Keratinocyte (primary cell): Measurements from ENCODE around the gene PLXNB2. TPM values are rescaled to one million over a fixed set of nuclear protein-coding genes. Genes with fewer than 3 reads are reported as not detected.

Experiments
- DNase-seq: peaks from one replicate; pipeline ENCODE4 v3.0.0-alpha.2; 2011; ENCODE audit warnings: low read depth, missing footprints, low spot score
- FAIRE-seq: peaks from 2 replicates; lab custom pipeline; 2011; peaks lifted over from hg19 to GRCh38; lab: Jason Lieb, UNC
- H2AFZ ChIP-seq: 2 replicates; pipeline ENCODE4 v1.6.0; 2012; ENCODE audit warnings: low read length, control low read depth, inconsistent platforms; ENCODE audit not compliant: control insufficient read depth
- H3K27ac ChIP-seq: 2 replicates; pipeline ENCODE4 v1.5.1; 2011; ENCODE audit warnings: low read length; ENCODE audit not compliant: control insufficient read depth, insufficient read depth
- H3K27me3 ChIP-seq: 3 replicates; pipeline ENCODE4 v1.6.0; 2011; ENCODE audit warnings: low read length; ENCODE audit not compliant: control insufficient read depth, insufficient read depth; ENCODE audit errors: extremely low read depth
- H3K36me3 ChIP-seq, 2 experiments: 2 replicates in 1 of 2; 3 replicates in 1 of 2; pipeline ENCODE4 v1.5.1; 2011; ENCODE audit warnings: low read length in 2 of 2, mild to moderate bottlenecking in 1 of 2; ENCODE audit not compliant: control insufficient read depth in 2 of 2, insufficient read depth in 2 of 2; ENCODE audit errors: extremely low read depth in 1 of 2
- H3K4me1 ChIP-seq: 3 replicates; pipeline ENCODE4 v1.5.1; 2011; ENCODE audit warnings: low read length; ENCODE audit not compliant: control insufficient read depth, insufficient read depth; ENCODE audit errors: extremely low read depth
- H3K4me2 ChIP-seq: 3 replicates; pipeline ENCODE4 v1.6.0; 2011; ENCODE audit warnings: low read depth, low read length; ENCODE audit not compliant: control insufficient read depth, insufficient read depth; ENCODE audit errors: extremely low read depth
- H3K4me3 ChIP-seq, 3 experiments: fragments of 200-600 bp in 1 of 3; sonication (generic) in 1 of 3; 2 replicates in 2 of 3; 3 replicates in 1 of 3; pipeline ENCODE4 v1.5.1; 2011 to 2016; ENCODE audit warnings: low read length in 3 of 3, mild to moderate bottlenecking in 3 of 3, control low read depth in 2 of 3, inconsistent platforms in 1 of 3, low read depth in 1 of 3, mixed read lengths in 1 of 3, mixed run types in 1 of 3, moderate library complexity in 1 of 3; ENCODE audit not compliant: control insufficient read depth in 2 of 3, insufficient read depth in 2 of 3; ENCODE audit errors: extremely low read depth in 1 of 3
- H3K79me2 ChIP-seq: 2 replicates; pipeline ENCODE4 v1.6.0; 2012; ENCODE audit warnings: low read length; ENCODE audit not compliant: control insufficient read depth, insufficient read depth
- H3K9ac ChIP-seq: 3 replicates; pipeline ENCODE4 v1.6.0; 2011; ENCODE audit warnings: low read length; ENCODE audit not compliant: control insufficient read depth, insufficient read depth; ENCODE audit errors: extremely low read depth
- H3K9me1 ChIP-seq: 3 replicates; pipeline ENCODE4 v1.6.0; 2011; ENCODE audit warnings: low read length; ENCODE audit not compliant: control insufficient read depth, insufficient read depth; ENCODE audit errors: extremely low read depth
- H3K9me3 ChIP-seq: 2 replicates; pipeline ENCODE4 v1.5.1; 2012; ENCODE audit warnings: low read depth, low read length; ENCODE audit not compliant: control insufficient read depth
- H4K20me1 ChIP-seq: 3 replicates; pipeline ENCODE4 v1.6.0; 2011; ENCODE audit warnings: low read length; ENCODE audit not compliant: control insufficient read depth, insufficient read depth; ENCODE audit errors: extremely low read depth
- CTCF ChIP-seq, 3 experiments: IDR thresholded peaks in 1 of 3; conservative IDR thresholded peaks in 1 of 3; optimal IDR thresholded peaks in 1 of 3; 2 replicates in 2 of 3; 3 replicates in 1 of 3; pipeline versions ENCODE3 to v1.5.1; 2011; ENCODE audit warnings: low read length in 3 of 3, mild to moderate bottlenecking in 3 of 3, moderate library complexity in 2 of 3, control low read depth in 1 of 3, inconsistent platforms in 1 of 3; ENCODE audit not compliant: insufficient read depth in 2 of 3; ENCODE audit errors: extremely low read depth in 1 of 3
- EZH2 ChIP-seq: IDR thresholded peaks from one replicate; pipeline ENCODE4 v1.6.1; 2012; ENCODE audit warnings: inconsistent platforms, mild to moderate bottlenecking, low read length, moderate library complexity
- dilution Hi-C: fragments of 300-500 bp; cut with MboI; formaldehyde crosslinking; loops from one replicate; pipeline ENCODE4 v1.7.0; 2020; ENCODE audit warnings: low sequenced_read_pairs; ENCODE audit not compliant: extremely low pct_ligation_motif_present
- polyA plus RNA-seq, 5 experiments: library from polyadenylated mRNA; depleted of rRNA in 3 of 5; stranded (reverse) in 3 of 5; stranded (forward) in 1 of 5; unstranded in 1 of 5; fragments of >200 nt; gene quantifications; 1 replicate in 1 of 5; 2 replicates in 3 of 5; 3 replicates in 1 of 5; pipeline versions ENCODE4 v1.2.1 to v1.2.3, GENCODE V29; 2011 to 2012; ENCODE audit warnings: missing spikeins in 2 of 5, low read depth in 1 of 5, low replicate concordance in 1 of 5

Gene PLXNB2
- polyA plus RNA-seq, 1 donor (not counting 4 experiments of a cell fraction or from before 2014, with no cell fraction given): 44.3 TPM

DNA sequence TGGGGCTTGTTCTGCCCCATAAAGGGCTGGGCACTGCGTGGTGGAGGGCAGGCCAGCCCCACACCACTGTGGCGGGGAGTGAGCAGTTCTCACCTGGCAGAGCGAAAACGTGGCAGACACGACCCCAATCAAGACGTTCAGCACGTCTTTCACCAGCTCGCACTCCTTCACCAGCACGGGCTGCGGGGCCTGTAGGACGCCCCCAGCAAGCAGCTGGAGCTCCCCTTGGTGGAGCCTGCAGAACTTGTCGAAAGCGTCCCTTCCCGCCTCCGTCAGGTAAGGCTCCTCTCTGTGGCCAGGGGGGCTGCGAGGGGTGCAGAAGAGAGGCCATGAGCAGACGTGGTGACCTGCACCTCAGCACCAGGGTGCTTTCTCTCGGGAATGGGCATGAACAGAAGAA, 74.2 kb downstream of the PLXNB2 start:
- H3K27me3 ChIP-seq: no peaks in the 10 kb centered on the region
- FAIRE-seq (no peak), DNase-seq (no peak)
- peaks cover 8% of the 10 kb centered on the region for H4K20me1 ChIP-seq
- no peak overlapping the region for H3K4me3 ChIP-seq
- H3K9ac ChIP-seq: no peak overlapping the region
- TF ChIP-seq CTCF (optimal IDR thresholded peaks at IDR 0.05 in 1 of 3, IDR thresholded peaks at IDR 0.05 in 1 of 3, conservative IDR thresholded peaks at IDR 0.05 in 1 of 3; ENCODE audit: extremely low read depth in 1 of 3, insufficient read depth in 2 of 3, low read length in 3 of 3): no peak
- no peak for TF ChIP-seq EZH2
- dilution Hi-C loops: no loop called here
- no peak overlapping the region for H2AFZ ChIP-seq
- peaks cover 2% of the 10 kb centered on the region for H3K9me3 ChIP-seq
- no peaks in the 10 kb centered on the region for H3K9me1 ChIP-seq
- no peak overlapping the region for H3K4me2 ChIP-seq
- H3K27ac ChIP-seq: no peak overlapping the region
- H3K79me2 ChIP-seq: peaks cover 33% of the 10 kb centered on the region
- H3K4me1 ChIP-seq: no peaks in the 10 kb centered on the region
- peaks cover 3 to 10% of the 10 kb centered on the region in 2 experiments for H3K36me3 ChIP-seq

- Histone ChIP-seq H3K36me3 (peaks cover 3 to 10% of the 10 kb centered on the region in 2 experiments), H3K79me2 (peaks cover 32% of the 10 kb centered on the region), H3K9ac (no peak overlapping the region), H2AFZ (no peak overlapping the region), H3K27me3 (no peaks in the 10 kb centered on the region), H3K9me3 (peaks cover 2% of the 10 kb centered on the region), H3K4me2 (no peak overlapping the region), H3K27ac (no peak overlapping the region), H3K4me1 (no peaks in the 10 kb centered on the region), H3K4me3 (no peak overlapping the region), H3K9me1 (no peaks in the 10 kb centered on the region), H4K20me1 (peaks cover 8% of the 10 kb centered on the region)
- dilution Hi-C loops: no loop called here
- FAIRE-seq (no peak), DNase-seq (no peak)
- no peak for TF ChIP-seq CTCF (optimal IDR thresholded peaks at IDR 0.05 in 1 of 3, IDR thresholded peaks at IDR 0.05 in 1 of 3, conservative IDR thresholded peaks at IDR 0.05 in 1 of 3; ENCODE audit: extremely low read depth in 1 of 3, insufficient read depth in 2 of 3, low read length in 3 of 3)
- no peak for TF ChIP-seq EZH2
Observed at GRCh38 chr22:50232481-50233151, 74.8 kb downstream of the PLXNB2 start.
